Stimulated activated CD8-positive, alpha-beta memory T cell treated with anti-CD3 and anti-CD28 coated beads, Interleukin-4, amount 100 ng/mL, for 4 hours (primary cell): ENCODE measurements around the gene GYPA.
"Not testable (repeated sequence)": the region's sequence is repeated elsewhere in the genome, so short reads cannot be mapped to it uniquely, and the experiment has no call there.

Experiments used
- DNase-seq, 2 donors: peaks; one replicate each; pipeline ENCODE4 v3.0.0-alpha.2; 2020; ENCODE audit warnings: low read depth in 2 of 2, low spot score in 1 of 2

Gene GYPA

GRCh38 chr4:144129336-144129875 lies 11.1 kb downstream of the GYPA start:
- not testable (repeated sequence) for DNase-seq

GRCh38 chr4:144128709-144129320 lies 11.7 kb downstream of the GYPA start:
- not testable (repeated sequence) for DNase-seq

- DNase-seq: not testable (repeated sequence)
Observed at GRCh38 chr4:144125109-144125508, 15.4 kb downstream of the GYPA start.

GRCh38 chr4:144123982-144124635 lies 16.4 kb downstream of the GYPA start:
- DNase-seq: not testable (repeated sequence)

- not testable (repeated sequence) for DNase-seq
Observed at GRCh38 chr4:144123269-144123668, 17.2 kb downstream of the GYPA start.

GRCh38 chr4:144119752-144120151 lies 20.8 kb downstream of the GYPA start:
- DNase-seq: not testable (repeated sequence)

GRCh38 chr4:144115519-144115918 lies 25.0 kb downstream of the GYPA start:
- DNase-seq: no peak

- DNase-seq: no peak
Observed at GRCh38 chr4:144113546-144113945, 27.0 kb downstream of the GYPA start.

- no peak for DNase-seq
Observed at GRCh38 chr4:144104509-144105130, 35.9 kb downstream of the GYPA start.

- not testable (repeated sequence) for DNase-seq
Observed at GRCh38 chr4:144097776-144098175, 42.7 kb downstream of the GYPA start.

- DNase-seq: not testable (repeated sequence)
Observed at GRCh38 chr4:144093995-144094394, 46.5 kb downstream of the GYPA start.

- not testable (repeated sequence) for DNase-seq
Observed at GRCh38 chr4:144091181-144091580, 49.3 kb downstream of the GYPA start.

GRCh38 chr4:144090744-144091143 lies 49.8 kb downstream of the GYPA start:
- DNase-seq: no peak

- DNase-seq: not testable (repeated sequence)
Observed at GRCh38 chr4:144082053-144082452, 58.5 kb downstream of the GYPA start.

- DNase-seq: not testable (repeated sequence)
Observed at GRCh38 chr4:144080135-144080534, 60.4 kb downstream of the GYPA start.

- not testable (repeated sequence) for DNase-seq
Observed at GRCh38 chr4:144078746-144079145, 61.8 kb downstream of the GYPA start.

GRCh38 chr4:144061556-144061955 lies 79.0 kb downstream of the GYPA start:
- not testable (repeated sequence) for DNase-seq

GRCh38 chr4:144060234-144060859 lies 80.2 kb downstream of the GYPA start:
- DNase-seq: not testable (repeated sequence)
